ENCODE data around the gene SHOC2.

GRCh38 chr10:110873951-110874350 lies 45.5 kb upstream of the SHOC2 start:
- no peak for TF ChIP-seq CTCF (IDR thresholded peaks at IDR 0.05)
- no peak for TF ChIP-seq POLR2A (IDR thresholded peaks at IDR 0.05)
